ENCODE measurements around the gene DACH1.

The DACH1 gene

GRCh38 chr13:71685072-71685471 is 181.9 kb downstream of the DACH1 start:
- DNase-seq = no peak

DNA sequence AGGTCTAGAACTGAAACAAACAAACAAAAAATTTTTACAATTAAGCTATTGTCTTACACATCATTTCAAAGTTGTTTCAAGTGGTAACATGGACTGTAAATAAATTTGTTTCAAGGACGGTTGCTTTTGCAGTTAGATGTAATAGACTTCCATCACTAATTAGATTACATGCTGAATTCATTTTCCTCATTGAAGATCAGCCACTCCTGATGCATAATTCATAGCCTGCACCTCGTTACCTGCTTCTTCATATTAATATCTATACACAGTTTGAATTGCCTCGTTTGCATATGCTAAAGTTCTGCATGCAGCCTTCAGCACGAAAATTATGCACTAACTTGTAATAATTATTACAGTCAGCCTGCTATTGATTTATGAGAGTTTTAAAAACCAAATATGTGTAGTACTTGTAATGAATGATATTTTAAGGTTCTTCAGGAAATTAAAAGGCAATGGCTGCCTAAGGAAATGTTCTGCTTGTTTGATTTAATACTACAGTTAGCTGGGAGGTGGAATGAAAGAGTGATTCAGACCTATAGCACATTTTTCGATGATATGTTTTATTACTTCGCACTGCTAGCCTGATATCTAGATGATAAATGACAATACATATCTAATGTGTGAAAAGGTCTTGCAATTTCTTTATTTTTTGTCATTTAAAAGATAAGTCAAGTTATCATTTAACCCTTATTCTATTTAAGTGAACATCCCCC is 184.9 kb downstream of the DACH1 start:
- DNase-seq = no peak

- no peak for DNase-seq
Measured at GRCh38 chr13:71677124-71677523, 189.9 kb downstream of the DACH1 start.

DNA sequence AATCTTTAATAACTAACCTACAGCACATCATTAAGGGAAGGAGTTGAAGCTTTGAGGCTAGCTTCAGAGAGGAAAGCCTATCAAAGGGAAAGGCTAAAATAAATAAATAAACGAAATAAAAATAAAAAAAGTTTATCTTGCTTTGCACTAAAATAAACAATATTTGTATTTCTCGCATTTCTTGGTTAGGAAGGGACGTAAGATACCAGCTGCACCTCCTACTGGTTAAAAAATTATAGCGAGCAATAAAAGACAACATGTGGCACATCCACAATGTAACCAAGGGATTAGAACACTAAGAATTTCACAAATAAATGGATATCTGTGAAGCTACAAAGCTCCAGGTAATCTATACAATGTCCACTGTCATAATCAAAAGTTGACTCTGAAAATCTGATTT is 194.5 kb downstream of the DACH1 start:
- DNase-seq = no peak

DNA sequence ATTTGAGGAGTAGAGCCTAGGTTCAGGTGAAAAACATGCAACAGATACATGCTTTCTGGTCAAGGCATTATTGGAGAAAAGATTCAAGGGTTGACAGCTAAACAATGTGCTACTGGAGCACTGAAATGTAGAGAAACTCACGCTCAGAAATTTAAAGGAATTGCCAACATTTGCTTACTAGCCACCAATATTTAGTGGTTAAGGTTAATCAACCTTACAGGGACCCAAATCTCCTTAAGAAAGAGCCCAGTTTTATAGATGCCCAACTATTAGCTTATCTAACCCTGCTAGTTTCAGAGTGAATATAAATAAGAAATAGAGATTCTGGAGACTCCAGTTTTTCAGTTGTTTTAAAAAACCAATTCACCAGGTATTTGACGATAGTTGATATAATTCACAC is 203.6 kb downstream of the DACH1 start:
- DNase-seq = no peak

DNA sequence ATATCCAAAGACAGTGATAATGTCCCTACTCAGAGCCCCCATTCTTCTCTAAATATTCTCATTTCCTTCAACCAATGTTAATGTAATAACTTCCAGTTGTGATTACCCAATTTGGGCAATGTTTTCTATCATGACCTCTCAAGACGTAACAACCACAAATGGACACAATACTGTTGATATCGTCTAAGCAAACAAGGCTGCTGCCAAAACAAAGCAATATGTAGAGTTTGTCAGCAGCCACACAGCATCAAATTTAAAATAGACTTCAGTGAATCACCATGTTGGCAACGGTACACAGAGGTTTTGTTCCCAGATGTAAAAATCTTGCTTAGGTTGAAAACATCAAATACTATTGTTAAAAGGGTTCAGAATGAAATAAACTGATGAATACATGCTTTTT is 205.1 kb downstream of the DACH1 start:
- DNase-seq = no peak

GRCh38 chr13:71659404-71659803 is 207.6 kb downstream of the DACH1 start:
- no peak for DNase-seq

DNA sequence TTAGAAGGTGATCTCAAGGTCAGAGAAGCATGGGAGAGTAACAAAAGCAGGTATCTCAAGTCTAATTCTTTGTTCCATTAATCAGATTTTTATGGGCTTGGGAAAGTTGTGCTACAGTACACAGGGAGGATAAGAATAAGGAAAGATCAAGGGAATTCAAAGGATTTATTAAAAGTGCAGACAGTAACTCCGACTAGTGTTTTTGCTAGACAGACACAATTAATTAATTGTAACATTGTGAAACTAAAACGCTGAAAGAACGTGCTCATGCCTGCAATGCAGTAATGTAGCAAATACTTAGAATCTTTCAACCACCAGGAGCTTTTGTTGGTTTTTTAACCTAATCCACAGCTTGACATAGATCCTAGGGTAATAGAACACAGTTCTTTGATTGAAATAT is 221.5 kb downstream of the DACH1 start:
- no peak for DNase-seq

DNA sequence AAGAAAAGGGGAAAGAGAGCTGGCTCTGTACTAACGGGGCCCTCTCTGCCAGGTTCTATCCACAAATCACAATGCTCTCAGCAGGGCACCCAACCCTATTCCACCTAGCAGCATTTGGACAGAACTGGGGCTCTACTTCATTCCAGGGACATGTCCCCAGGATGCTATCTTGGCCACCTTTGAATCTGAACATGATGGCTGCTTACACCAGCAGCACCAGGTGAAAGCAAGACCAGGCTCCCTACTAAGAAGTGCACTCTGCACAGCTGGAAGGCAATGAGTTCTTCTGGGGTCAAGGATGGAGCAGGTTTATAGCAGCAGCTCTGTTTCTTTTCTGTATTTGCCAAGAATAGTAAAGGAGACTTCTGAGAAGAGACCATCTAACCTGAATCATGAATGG is 222.4 kb downstream of the DACH1 start:
- DNase-seq = no peak

GRCh38 chr13:71643448-71643860 is 223.6 kb downstream of the DACH1 start:
- DNase-seq = no peak

DNA sequence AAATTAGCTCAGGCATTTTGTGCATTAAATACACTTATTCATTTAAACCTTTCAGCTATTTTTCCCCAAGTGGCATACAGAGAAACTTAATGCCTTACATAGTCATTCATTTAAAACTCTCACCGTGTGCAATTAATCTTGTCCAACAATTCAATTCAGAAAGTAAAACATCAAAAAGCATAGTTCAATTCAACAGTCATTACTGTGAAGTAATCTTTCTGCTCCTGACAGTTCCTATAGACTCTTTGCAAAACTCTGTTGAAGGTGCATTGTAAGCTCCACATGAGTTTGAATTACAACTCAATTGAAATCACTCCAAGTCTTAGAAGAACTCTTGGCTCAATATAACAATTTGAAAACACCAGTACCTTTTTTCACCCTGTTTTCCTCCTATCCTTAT is 228.3 kb downstream of the DACH1 start:
- no peak for DNase-seq

GRCh38 chr13:71634602-71635443 is 232.2 kb downstream of the DACH1 start:
- DNase-seq = no peak

DNA sequence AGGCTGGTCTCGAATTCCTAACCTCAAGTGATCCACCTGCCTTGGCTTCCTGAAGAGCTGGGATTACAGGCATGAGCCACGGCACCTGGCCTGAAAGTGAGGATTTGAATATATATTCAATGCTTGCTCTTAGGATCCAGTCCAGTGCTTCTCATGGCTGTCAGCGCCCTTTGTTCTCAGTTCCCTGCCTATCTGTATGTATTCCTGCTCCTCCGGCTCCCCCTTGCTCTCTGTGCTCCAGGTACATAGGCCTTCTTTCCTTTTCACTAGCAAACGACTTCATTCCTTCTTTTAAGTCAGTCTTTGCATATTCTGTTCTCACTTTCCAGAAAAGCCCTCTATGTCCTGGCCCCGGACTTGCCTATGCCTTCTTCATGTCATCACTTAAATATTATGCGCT is 232.8 kb downstream of the DACH1 start:
- DNase-seq = no peak

DNA sequence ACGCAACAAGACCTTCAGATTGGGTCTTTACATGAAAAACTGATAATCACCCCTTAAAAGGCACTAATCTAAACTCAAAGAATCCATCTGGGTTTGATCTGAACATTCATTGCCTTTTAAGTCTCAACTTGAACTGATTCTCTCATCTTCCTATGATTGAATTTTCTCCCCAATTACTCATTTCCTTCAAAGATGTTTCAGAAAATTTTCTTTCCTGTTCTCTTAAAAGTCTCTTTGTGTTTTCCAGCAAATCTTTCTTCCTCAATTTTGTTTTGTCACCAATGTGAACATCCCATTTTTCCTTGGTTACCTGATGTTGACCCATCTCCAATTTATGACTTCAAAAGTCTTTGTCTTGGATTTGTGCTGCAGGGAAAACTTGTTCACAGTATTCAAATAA is 234.3 kb downstream of the DACH1 start:
- DNase-seq = no peak

DNA sequence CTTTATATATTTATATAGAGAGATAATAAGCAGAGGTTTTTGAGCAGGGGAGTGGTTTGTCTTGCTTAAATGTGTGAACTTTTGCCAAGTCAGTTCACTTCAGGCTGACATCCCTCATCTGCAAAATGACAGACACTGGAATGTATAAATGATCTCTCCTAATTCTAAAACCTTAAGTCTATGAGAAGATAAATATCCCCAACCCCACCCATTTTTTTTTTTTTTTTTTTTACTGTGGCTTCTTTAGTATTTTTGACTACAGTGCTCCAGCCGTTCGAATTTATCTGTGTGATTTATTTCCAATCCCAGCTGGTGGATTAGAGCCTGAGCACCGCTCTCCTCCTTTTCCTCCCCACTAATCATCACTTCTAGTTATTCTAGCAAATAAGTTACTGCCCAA is 234.8 kb downstream of the DACH1 start:
- no peak for DNase-seq

- DNase-seq = no peak
Measured at GRCh38 chr13:71629167-71629566, 237.8 kb downstream of the DACH1 start.

DNA sequence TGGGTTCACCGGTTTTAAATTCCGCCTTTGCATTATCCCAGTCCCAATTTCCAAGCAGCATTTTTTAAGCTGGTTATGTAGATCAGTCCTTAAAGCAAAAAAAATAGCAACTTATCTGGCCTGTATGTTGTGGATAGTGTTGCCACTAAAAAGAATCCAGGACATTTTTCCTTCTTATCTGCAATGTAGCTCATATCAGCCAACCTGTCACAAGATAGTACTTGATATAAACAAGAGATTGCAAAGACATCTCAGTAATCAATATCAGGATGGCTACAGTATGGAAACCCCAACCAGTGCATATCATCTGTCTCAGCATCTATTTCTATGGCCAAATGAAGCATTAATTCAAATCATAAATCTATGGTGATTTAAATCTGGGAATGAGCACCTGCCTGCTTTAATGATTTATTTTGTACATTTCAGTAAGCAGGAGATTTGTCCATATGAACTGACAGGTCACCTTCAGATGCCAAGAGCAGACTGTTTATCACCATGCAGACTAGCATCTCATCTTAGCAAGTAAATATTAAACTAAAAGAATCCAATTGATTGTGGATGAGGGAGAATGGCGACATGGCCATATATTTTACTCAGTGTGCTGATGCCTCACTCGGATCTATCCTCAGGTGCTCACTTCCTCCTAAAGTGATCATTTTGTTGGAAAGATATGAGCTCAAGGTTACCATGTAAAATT is 240.4 kb downstream of the DACH1 start:
- no peak for DNase-seq

- DNase-seq = no peak
Measured at GRCh38 chr13:71625694-71626093, 241.3 kb downstream of the DACH1 start.

DNA sequence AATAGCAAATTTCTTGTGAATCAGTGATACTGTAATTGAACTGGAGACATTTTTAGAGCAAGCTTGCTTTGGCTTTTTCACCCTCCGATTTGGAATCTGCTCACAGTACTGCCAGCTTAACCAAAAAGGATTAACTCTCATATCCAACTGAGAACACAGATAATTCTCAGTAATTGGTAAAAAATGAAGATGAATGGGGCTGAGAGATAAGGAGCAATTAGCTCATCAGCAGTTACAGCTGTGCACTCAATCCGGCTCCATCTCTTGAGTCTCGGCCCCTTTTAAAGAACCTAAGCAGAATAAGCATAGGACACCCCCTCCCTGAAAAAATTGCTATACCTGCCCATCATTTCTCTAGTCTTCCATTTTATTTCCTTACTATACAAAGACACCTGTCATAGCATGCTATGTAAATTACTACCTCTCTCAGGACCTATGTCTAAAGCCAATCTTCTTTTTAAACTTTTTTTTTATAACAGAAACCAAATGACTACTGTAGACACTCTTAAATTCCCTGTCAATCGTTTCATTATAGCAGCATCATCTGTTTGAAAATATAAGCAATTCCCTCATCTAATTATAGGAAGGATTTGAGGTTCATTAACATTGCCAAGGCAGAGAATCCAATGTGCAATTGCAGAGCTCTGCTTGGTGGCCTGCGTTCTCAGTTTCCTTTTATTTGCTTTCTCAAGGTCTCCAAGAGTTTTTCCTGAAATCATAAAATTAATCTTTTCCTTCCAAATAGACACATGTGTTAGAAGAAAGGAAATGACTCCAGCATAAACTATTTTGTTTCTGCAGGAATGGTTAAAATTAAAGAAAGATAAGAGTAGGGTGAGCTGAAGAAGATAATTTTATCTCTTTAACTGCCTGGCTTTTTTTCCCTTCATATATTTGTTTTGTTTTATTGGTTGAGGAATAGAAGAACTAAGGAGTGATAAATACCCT is 242.1 kb downstream of the DACH1 start:
- DNase-seq = no peak

GRCh38 chr13:71621174-71622124 is 245.6 kb downstream of the DACH1 start:
- no peak for DNase-seq

DNA sequence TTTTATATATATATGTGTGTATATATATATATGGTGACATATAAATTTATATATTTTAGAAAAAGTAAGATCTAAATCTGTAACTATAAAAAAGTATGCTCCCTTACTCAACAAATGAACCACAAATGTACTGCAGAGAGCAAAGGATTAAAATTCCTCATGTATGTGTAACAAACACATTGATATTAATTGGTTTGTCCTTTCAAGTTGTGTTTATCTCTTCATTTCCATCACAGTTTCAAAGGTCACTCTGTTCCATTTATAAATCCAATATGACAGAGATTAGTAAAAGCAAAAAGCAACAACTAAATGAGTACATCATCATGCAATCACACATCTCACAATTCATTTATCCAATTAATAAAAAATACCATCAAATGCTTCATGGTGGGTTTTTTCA is 247.9 kb downstream of the DACH1 start:
- no peak for DNase-seq

DNA sequence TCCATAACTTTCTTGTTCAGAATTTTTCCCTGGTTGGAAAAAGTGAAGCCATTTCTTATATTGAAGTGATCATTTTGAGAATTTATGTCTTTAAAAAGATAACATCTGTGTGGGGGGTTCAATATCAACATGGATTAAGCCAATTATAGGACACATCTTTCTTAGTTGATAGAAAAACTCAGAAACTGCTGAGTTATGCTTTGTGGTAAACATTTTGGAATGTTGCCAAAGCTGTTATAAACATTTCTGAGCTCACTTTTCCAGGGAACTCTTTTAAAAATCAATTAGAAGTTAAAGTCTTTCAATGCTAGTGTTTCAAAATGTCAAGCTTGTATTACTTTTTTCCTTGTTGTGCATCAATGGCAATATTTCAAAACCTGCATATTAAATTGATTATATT is 248.8 kb downstream of the DACH1 start:
- no peak for DNase-seq

All from activated effector memory CD4-positive, alpha-beta T cell treated with anti-CD3 and anti-CD28 coated beads, Interleukin-2, amount 50 U/mL, for 16 hours (primary cell).